HG02678 (cell line): ENCODE measurements around the gene SYT14.
"Not testable (repeated sequence)": the region's sequence is repeated elsewhere in the genome, so short reads cannot be mapped to it uniquely, and the experiment has no call there.

Experiments
- ATAC-seq: cut with Tn5 transposase; IDR thresholded peaks from one replicate; pipeline ENCODE4 v1.9.1; 2021; ENCODE audit warnings: mild to moderate bottlenecking, moderate library complexity; ENCODE audit not compliant: unreplicated experiment

Gene SYT14

GRCh38 chr1:210099921-210100320, 161.9 kb downstream of the SYT14 start:
- no peak for ATAC-seq

DNA sequence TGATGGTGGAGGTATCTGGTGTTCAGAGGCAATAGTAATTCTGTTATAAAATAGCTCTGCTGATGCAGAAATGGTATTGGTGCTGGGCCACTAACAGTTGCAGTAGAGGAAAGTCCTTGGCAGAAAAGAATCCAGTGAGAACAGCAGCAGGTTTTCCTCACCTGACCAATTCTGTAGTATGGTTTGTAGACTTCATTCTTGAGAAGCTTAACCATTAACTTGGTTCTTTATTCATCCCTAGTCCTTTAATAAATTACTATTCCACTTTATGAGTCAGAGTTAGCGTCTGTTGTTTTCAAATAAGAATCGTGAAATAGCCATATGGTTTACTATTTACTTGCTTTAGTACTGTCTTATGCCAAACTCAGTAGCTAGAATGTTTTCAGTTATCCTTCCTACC, 166.1 kb downstream of the SYT14 start:
- ATAC-seq: no peak

DNA sequence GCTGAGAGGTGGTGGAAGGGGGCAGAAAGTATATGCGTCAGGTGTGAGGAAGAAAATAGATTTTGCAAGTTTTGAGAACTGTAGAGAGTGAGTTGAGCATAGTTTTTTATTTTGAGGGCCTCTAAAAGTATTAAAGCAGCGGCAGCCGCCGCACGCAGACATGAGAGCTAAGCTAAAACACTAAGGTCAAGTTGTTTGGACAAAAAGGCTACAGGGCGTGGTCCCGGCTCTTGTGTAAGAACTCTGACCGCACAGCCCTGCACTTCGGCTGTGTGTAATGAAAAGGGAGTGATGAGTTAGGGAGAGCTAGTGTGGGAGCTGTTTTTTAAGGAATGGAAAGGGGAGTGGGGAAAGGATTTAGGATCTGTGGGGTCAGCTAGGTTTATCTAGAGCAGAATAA, 174.9 kb downstream of the SYT14 start:
- not testable (repeated sequence) for ATAC-seq

DNA sequence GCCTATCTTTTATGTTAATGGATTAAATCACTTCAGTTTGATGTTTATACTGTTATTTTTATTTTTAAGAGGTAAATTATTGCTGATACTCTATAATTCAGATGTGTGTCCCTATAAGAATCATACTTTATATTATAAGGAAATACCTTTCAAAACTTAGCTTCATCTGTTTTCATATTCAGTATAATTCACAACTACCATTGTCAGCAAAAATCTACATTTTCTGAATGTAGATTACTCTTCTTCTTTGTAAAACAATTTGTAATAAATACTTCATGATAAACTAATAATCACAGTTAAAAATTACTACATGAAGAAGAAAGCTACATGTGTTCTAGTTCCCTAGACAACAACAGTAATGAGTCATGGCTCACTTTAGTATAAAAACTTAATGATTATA, 179.2 kb downstream of the SYT14 start:
- no peak for ATAC-seq

DNA sequence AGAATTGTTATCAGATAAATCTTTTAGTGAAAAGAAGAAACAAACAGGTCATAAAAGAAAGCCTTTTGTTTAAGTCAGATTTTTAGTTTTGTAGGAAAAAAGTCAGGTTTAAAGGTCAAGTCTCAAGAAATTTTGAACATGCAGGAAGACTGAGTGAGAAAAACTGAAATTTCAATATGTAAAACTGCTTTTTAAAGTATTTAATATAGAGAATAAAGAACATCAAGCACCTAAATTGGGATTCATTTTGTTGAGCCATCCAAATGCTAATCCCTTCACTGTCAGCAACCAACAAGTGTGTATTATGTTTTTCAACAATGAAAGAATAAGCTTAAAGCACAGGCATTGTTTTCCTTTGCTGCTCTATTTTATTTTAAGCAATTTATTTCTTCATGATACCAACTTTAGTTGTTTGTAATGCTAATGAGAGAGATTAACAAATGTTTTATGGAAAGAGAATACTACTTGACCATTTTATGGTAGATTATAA, 179.7 kb downstream of the SYT14 start:
- no peak for ATAC-seq

- ATAC-seq: no peak
These were observed 185.4 kb downstream of the SYT14 start for GRCh38 chr1:210123383-210123782.

- ATAC-seq: no peak
These were observed 186.0 kb downstream of the SYT14 start for GRCh38 chr1:210123924-210124589.

DNA sequence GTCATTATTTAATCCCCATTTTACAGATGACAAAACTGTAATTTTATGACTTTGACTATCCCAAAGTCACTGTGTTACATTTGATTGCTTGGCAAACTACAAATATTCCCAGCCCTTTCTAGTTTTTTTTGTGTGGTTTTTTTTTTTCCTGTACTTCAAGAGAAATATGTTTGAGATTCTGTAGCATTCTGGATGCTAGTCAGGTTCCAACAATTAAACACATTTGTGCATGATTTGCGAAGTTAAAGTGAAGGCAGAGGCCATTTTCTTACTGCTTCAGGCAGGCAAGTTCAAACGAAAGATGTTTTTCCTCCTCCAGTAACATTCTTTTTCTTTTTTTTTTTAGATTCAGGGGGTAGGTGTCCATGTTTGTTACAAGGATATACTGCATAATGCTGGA, 186.7 kb downstream of the SYT14 start:
- no peak for ATAC-seq

DNA sequence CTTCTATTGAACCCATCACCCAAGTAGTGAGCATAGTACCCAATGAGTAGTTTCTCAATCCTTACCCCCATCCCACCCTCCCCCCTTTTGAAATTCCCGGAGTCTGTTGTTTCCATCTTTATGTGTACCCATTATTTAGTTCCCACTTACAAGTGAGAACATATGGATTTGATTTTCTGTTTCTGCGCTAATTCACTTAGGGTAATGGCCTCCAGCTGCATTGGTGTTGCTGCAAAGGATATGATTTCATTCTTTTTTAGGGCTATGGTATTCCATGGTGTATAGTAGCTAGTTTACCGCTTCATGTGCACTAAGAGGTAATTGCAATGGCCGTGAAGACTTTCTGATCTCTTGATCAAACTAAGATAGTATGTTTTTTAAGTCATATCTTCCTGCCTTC, 187.1 kb downstream of the SYT14 start:
- ATAC-seq: no peak

GRCh38 chr1:210129092-210129491, 191.1 kb downstream of the SYT14 start:
- ATAC-seq: no peak

GRCh38 chr1:210129759-210130158, 191.7 kb downstream of the SYT14 start:
- peak; percentile 80 for ATAC-seq

GRCh38 chr1:210132582-210132981, 194.6 kb downstream of the SYT14 start:
- no peak for ATAC-seq

GRCh38 chr1:210143465-210144062, 205.5 kb downstream of the SYT14 start:
- no peak for ATAC-seq

DNA sequence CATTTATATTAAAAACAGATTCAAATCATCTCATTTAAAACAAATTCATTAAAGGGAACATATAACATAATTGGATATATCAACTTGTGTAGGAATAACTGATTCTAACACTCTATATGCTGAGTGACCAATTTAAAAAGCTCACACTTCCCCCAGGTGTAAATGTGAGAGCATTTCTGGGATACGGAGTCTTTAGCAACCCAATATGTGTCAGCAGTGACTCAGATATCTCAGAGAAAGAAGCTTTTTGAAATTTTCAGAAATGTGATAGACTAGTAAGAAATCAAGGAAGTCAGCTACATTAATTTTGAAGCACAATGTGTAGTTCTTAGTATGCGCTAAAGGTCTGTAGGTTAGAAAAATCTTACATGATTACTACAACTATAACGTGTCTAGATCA, 206.7 kb downstream of the SYT14 start:
- ATAC-seq: no peak

- no peak for ATAC-seq
These were observed 213.1 kb downstream of the SYT14 start for GRCh38 chr1:210151052-210151672.

- no peak for ATAC-seq
These were observed 221.2 kb downstream of the SYT14 start for GRCh38 chr1:210159211-210159610.

GRCh38 chr1:210170220-210170619, 232.2 kb downstream of the SYT14 start:
- no peak for ATAC-seq

DNA sequence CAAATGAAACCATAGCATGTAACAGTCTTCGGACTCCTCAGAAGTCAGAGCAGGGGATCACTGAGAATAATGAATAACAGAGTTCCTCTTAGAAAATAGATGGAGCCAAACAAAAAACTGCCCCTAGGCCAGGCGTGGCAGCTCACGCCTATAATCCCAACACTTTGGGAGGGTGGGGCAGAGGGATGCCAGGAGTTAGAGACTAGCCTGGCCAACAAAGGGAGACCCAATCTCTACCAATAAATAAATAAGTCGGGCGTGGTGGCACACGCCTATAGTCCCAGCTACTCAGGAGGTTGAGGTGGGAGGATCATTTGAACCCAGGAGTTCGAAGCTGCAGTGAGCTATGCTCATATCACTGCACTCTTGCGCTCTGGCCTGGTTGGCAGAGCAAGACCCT, 236.1 kb downstream of the SYT14 start:
- no peak for ATAC-seq

- no peak for ATAC-seq
These were observed 247.0 kb downstream of the SYT14 start for GRCh38 chr1:210185063-210185462.

DNA sequence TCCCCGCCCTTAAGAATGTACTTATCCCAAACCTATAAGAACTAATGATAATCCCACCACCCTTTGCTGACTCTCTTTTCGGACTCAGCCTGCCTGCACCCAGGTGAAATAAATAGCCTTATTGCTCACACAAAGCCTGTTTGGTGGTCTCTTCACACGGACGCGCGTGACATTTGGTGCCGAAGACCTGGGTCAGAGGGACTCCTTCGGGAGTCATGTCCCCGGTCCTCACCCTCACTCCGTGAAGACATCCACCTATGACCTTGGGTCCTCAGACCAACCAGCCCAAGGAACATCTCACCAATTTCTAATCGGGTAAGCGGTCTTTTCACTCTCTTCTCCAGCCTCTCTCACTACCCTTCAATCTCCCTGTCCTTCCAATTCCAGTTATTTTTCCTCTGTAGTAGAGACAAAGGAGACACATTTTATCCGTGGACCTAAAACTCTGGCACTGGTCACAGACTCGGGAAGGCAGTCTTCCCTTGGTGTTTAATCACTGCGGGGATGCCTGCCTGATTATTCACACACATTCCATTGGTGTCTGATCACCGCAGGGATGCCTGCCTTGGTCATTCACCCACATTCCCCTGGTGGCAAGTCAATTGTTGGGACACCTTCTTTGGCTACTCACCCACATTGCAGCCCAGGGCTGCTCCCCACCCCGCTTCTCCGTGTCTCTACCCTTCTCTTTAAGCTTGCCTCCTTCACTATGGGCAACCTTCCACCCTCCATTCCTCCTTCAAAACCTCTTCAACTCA, 250.0 kb downstream of the SYT14 start:
- ATAC-seq: not testable (repeated sequence)

DNA sequence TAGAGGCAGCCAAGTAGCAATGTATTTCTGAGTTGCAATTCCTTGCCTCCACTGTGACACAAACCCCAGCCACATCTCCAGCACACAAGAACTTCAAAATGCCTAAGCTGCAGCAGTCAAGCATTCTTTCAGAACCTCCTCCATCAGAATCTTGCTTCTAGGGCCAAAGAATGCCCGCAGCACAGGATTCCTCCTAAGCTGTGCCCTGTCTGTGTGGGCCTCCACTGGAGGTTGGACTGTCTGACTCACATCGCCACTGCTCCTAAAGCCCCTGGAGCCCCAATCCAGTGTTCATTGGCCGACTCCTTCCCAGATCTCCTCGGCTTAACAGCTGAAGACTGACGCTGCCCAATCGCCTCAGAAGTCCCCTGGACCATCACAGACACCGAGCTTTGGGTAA, 251.4 kb downstream of the SYT14 start:
- ATAC-seq: no peak
